ENCODE results near the gene MEI4. TPM values are rescaled to one million over a fixed set of nuclear protein-coding genes. Genes with fewer than 3 reads are reported as not detected.

The MEI4 gene
- total and polyA plus RNA-seq, 2 of the 8 experiments (the other 6 are each of a cell fraction or from before 2014, with no cell fraction given): 0.05 to 0.24 TPM

DNA sequence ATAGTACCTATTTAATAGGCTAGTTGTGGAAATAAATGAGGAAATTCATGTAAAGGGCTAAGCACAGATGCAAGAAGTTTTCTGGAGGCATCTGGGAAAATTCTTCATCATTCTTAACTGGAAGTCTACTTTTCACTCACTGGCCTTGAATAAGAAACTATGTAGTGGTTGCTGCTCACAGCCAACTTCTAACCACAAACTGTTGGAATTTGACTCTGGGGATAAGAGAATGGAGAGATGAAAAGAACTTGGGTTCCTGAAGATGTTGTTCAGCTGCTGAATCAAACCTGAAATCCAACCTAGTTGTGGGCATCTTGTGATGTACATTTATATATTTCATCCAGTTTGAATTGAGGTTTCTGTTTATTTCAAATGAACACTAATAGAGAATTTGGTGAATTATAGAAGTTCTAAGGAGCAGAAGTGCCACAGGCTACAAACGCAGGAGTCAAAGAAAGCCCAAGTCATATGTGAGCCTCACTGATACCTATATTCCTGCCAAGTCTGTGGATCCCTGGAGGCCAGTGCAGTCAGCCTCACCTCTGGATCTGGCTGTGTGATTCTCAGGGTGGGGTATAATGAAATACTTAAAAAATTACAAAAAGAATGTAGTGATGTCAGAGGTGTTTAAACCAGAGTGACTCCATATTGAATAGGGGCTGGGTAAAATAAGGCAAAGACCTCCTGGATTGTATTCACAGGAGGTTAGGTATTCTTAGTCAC is 18.7 kb upstream of the MEI4 start (continued):
- TF ChIP-seq, protein P1, sequence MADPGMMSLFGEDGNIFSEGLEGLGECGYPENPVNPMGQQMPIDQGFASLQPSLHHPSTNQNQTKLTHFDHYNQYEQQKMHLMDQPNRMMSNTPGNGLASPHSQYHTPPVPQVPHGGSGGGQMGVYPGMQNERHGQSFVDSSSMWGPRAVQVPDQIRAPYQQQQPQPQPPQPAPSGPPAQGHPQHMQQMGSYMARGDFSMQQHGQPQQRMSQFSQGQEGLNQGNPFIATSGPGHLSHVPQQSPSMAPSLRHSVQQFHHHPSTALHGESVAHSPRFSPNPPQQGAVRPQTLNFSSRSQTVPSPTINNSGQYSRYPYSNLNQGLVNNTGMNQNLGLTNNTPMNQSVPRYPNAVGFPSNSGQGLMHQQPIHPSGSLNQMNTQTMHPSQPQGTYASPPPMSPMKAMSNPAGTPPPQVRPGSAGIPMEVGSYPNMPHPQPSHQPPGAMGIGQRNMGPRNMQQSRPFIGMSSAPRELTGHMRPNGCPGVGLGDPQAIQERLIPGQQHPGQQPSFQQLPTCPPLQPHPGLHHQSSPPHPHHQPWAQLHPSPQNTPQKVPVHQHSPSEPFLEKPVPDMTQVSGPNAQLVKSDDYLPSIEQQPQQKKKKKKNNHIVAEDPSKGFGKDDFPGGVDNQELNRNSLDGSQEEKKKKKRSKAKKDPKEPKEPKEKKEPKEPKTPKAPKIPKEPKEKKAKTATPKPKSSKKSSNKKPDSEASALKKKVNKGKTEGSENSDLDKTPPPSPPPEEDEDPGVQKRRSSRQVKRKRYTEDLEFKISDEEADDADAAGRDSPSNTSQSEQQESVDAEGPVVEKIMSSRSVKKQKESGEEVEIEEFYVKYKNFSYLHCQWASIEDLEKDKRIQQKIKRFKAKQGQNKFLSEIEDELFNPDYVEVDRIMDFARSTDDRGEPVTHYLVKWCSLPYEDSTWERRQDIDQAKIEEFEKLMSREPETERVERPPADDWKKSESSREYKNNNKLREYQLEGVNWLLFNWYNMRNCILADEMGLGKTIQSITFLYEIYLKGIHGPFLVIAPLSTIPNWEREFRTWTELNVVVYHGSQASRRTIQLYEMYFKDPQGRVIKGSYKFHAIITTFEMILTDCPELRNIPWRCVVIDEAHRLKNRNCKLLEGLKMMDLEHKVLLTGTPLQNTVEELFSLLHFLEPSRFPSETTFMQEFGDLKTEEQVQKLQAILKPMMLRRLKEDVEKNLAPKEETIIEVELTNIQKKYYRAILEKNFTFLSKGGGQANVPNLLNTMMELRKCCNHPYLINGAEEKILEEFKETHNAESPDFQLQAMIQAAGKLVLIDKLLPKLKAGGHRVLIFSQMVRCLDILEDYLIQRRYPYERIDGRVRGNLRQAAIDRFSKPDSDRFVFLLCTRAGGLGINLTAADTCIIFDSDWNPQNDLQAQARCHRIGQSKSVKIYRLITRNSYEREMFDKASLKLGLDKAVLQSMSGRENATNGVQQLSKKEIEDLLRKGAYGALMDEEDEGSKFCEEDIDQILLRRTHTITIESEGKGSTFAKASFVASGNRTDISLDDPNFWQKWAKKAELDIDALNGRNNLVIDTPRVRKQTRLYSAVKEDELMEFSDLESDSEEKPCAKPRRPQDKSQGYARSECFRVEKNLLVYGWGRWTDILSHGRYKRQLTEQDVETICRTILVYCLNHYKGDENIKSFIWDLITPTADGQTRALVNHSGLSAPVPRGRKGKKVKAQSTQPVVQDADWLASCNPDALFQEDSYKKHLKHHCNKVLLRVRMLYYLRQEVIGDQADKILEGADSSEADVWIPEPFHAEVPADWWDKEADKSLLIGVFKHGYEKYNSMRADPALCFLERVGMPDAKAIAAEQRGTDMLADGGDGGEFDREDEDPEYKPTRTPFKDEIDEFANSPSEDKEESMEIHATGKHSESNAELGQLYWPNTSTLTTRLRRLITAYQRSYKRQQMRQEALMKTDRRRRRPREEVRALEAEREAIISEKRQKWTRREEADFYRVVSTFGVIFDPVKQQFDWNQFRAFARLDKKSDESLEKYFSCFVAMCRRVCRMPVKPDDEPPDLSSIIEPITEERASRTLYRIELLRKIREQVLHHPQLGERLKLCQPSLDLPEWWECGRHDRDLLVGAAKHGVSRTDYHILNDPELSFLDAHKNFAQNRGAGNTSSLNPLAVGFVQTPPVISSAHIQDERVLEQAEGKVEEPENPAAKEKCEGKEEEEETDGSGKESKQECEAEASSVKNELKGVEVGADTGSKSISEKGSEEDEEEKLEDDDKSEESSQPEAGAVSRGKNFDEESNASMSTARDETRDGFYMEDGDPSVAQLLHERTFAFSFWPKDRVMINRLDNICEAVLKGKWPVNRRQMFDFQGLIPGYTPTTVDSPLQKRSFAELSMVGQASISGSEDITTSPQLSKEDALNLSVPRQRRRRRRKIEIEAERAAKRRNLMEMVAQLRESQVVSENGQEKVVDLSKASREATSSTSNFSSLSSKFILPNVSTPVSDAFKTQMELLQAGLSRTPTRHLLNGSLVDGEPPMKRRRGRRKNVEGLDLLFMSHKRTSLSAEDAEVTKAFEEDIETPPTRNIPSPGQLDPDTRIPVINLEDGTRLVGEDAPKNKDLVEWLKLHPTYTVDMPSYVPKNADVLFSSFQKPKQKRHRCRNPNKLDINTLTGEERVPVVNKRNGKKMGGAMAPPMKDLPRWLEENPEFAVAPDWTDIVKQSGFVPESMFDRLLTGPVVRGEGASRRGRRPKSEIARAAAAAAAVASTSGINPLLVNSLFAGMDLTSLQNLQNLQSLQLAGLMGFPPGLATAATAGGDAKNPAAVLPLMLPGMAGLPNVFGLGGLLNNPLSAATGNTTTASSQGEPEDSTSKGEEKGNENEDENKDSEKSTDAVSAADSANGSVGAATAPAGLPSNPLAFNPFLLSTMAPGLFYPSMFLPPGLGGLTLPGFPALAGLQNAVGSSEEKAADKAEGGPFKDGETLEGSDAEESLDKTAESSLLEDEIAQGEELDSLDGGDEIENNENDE (IDR thresholded peaks at IDR 0.05; ENCODE audit: insufficient replicate concordance, low read length): no peak
- TF ChIP-seq TCF12 (IDR thresholded peaks at IDR 0.05; ENCODE audit: low read depth, low read length): no peak
- no peak for TF ChIP-seq KDM5A (IDR thresholded peaks at IDR 0.05; ENCODE audit: low read length)
- no peak for TF ChIP-seq NANOG (IDR thresholded peaks at IDR 0.05; ENCODE audit: insufficient read depth, low read depth, low read length, poor library complexity, severe bottlenecking)
- TF ChIP-seq BCL11A (IDR thresholded peaks at IDR 0.05; ENCODE audit: low read depth in 2 of 2, low read length in 2 of 2): no peak
- TF ChIP-seq RFX5 (IDR thresholded peaks at IDR 0.05; ENCODE audit: borderline replicate concordance, low read depth, low read length): no peak
- TF ChIP-seq CREB1 (IDR thresholded peaks at IDR 0.05): no peak
- no peak for TF ChIP-seq CTBP2 (IDR thresholded peaks at IDR 0.05; ENCODE audit: borderline replicate concordance, insufficient read depth, insufficient read length, low read length)
- no peak for TF ChIP-seq HDAC6 (IDR thresholded peaks at IDR 0.05; ENCODE audit: low read depth, low read length)
- TF ChIP-seq SP2 (IDR thresholded peaks at IDR 0.05; ENCODE audit: low read length): no peak
- no peak for TF ChIP-seq ASH2L (IDR thresholded peaks at IDR 0.05; ENCODE audit: low read length)

Data from H1 (cell line).